Breast epithelium (tissue), 3 donors: ENCODE results near the gene MT1G.

Source experiments
- CTCF ChIP-seq, 3 donors: fragments of 450-650 bp; IDR thresholded peaks; one replicate each; pipeline ENCODE4 v1.5.1; 2016 to 2017; ENCODE audit warnings: antibody characterized with exemption in 3 of 3, mild to moderate bottlenecking in 3 of 3, moderate library complexity in 3 of 3
- POLR2A ChIP-seq: fragments of 450-650 bp; IDR thresholded peaks from one replicate; pipeline ENCODE4 v1.6.1; 2016; ENCODE audit warnings: antibody characterized with exemption, mild to moderate bottlenecking, moderate library complexity
- POLR2AphosphoS5 ChIP-seq, 3 donors: sonication (generic); formaldehyde crosslinking; IDR thresholded peaks; one replicate each; pipeline ENCODE4 v1.6.1; 2017; ENCODE audit warnings: antibody characterized with exemption in 3 of 3

DNA sequence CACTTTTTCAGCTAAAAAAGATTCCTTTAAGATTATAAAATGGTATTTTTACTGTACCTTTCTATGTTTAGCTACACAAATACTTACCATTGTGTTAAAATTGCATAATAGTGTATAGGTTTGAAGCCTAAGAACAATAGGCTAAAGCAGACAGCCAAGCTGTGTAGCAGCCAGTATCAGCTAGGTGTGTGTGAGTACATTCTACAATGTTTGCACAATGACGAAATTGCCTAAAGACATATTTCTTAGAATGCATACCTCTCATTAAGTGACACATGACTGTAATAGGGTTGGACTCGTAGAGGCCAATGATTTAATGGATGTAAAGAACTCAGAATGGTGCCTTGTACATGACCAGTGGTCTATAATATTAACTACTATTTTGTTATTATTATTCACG lies 18.0 kb downstream of the MT1G start:
- TF ChIP-seq POLR2AphosphoS5 (IDR thresholded peaks at IDR 0.05) (no peak), CTCF (IDR thresholded peaks at IDR 0.05) (no peak), POLR2A (no peak)
